ENCODE results near the gene NEUROG1. TPM values are rescaled to one million over a fixed set of nuclear protein-coding genes. Genes with fewer than 3 reads are reported as not detected.
"Not testable (repeated sequence)": the region's sequence is repeated elsewhere in the genome, so short reads cannot be mapped to it uniquely, and the experiment has no call there.

Gene NEUROG1
- total and polyA plus RNA-seq, 4 donors, result not detected

GRCh38 chr5:135497971-135498636 is 37.7 kb downstream of the NEUROG1 start:
- no peaks in the 10 kb centered on the region for H3K36me3 ChIP-seq (ENCODE audit: control insufficient read depth in 4 of 4, insufficient read depth in 4 of 4, low read length in 4 of 4)
- H3K27ac ChIP-seq (ENCODE audit: low read depth in 1 of 2, low read length in 1 of 2), result no peak overlapping the region
- H3K27me3 ChIP-seq (ENCODE audit: control insufficient read depth in 3 of 3, insufficient read depth in 3 of 3, low read length in 2 of 3), result peaks cover 2 to 23% (median 2%) of the 10 kb centered on the region in 3 donors
- TF ChIP-seq CTCF (IDR thresholded peaks at IDR 0.05; ENCODE audit: control extremely low read depth, extremely low read depth), result no peak
- DNase-seq (no peak), ATAC-seq (ENCODE audit: insufficient read depth, low FRiP score) (no peak)
- 75 to 81% methylated on average over 8 of the region's 8 CpGs for WGBS, 2 donors
- H3K9me3 ChIP-seq (ENCODE audit: control insufficient read depth in 4 of 4, insufficient read depth in 3 of 4, low read length in 3 of 4), result no peaks in the 10 kb centered on the region
- no peak overlapping the region for H3K9ac ChIP-seq (ENCODE audit: insufficient read depth in 1 of 2, low read length in 2 of 2)
- no peaks in the 10 kb centered on the region for H3K4me1 ChIP-seq (ENCODE audit: control insufficient read depth in 5 of 5, insufficient read depth in 5 of 5, low read length in 5 of 5)
- no peak overlapping the region for H3K4me3 ChIP-seq

- H3K9ac ChIP-seq (ENCODE audit: insufficient read depth in 1 of 2, low read length in 2 of 2); H3K4me3 ChIP-seq; H3K36me3 ChIP-seq (ENCODE audit: control insufficient read depth in 4 of 4, insufficient read depth in 4 of 4, low read length in 4 of 4); DNase-seq; H3K9me3 ChIP-seq (ENCODE audit: control insufficient read depth in 4 of 4, insufficient read depth in 3 of 4, low read length in 3 of 4); ATAC-seq (ENCODE audit: insufficient read depth, low FRiP score); H3K4me1 ChIP-seq (ENCODE audit: control insufficient read depth in 5 of 5, insufficient read depth in 5 of 5, low read length in 5 of 5); H3K27ac ChIP-seq (ENCODE audit: low read depth in 1 of 2, low read length in 1 of 2): not testable (repeated sequence)
- 76 to 81% methylated on average over 4 of the region's 4 CpGs for WGBS, 2 donors
- H3K27me3 ChIP-seq (ENCODE audit: control insufficient read depth in 3 of 3, insufficient read depth in 3 of 3, low read length in 2 of 3), result peaks cover 0 to 38% (median 16%) of the 10 kb centered on the region in 3 donors
These were observed 40.2 kb downstream of the NEUROG1 start for GRCh38 chr5:135495531-135495930.

- peaks cover 0 to 17% (median 4%) of the 10 kb centered on the region in 5 donors for H3K4me1 ChIP-seq (ENCODE audit: control insufficient read depth in 5 of 5, insufficient read depth in 5 of 5, low read length in 5 of 5)
- H3K9me3 ChIP-seq (ENCODE audit: control insufficient read depth in 4 of 4, insufficient read depth in 3 of 4, low read length in 3 of 4), result peaks cover 0 to 3% (median 0%) of the 10 kb centered on the region in 4 donors
- ATAC-seq (ENCODE audit: insufficient read depth, low FRiP score) (no peak), DNase-seq (no peak)
- H3K9ac ChIP-seq (ENCODE audit: insufficient read depth in 1 of 2, low read length in 2 of 2), result no peak overlapping the region
- no peak for TF ChIP-seq CTCF (IDR thresholded peaks at IDR 0.05; ENCODE audit: control extremely low read depth, extremely low read depth)
- no peak overlapping the region for H3K27ac ChIP-seq (ENCODE audit: low read depth in 1 of 2, low read length in 1 of 2)
- 85 to 92% methylated on average over 5 of the region's 5 CpGs for WGBS, 2 donors
- no peak overlapping the region for H3K4me3 ChIP-seq
- H3K36me3 ChIP-seq (ENCODE audit: control insufficient read depth in 4 of 4, insufficient read depth in 4 of 4, low read length in 4 of 4), result no peaks in the 10 kb centered on the region
- H3K27me3 ChIP-seq (ENCODE audit: control insufficient read depth in 3 of 3, insufficient read depth in 3 of 3, low read length in 2 of 3), result peaks cover 0 to 46% (median 29%) of the 10 kb centered on the region in 3 donors
These were observed 41.6 kb downstream of the NEUROG1 start for GRCh38 chr5:135494196-135494595.

GRCh38 chr5:135493406-135494180 is 42.2 kb downstream of the NEUROG1 start:
- Histone ChIP-seq H3K9me3 (ENCODE audit: control insufficient read depth in 4 of 4, insufficient read depth in 3 of 4, low read length in 3 of 4) (peaks cover 0 to 3% (median 0%) of the 10 kb centered on the region in 4 donors), H3K36me3 (ENCODE audit: control insufficient read depth in 4 of 4, insufficient read depth in 4 of 4, low read length in 4 of 4) (no peaks in the 10 kb centered on the region), H3K9ac (ENCODE audit: insufficient read depth in 1 of 2, low read length in 2 of 2) (no peak overlapping the region), H3K4me1 (ENCODE audit: control insufficient read depth in 5 of 5, insufficient read depth in 5 of 5, low read length in 5 of 5) (peaks cover 0 to 23% (median 4%) of the 10 kb centered on the region in 5 donors), H3K27ac (ENCODE audit: low read depth in 1 of 2, low read length in 1 of 2) (no peak overlapping the region), H3K27me3 (ENCODE audit: control insufficient read depth in 3 of 3, insufficient read depth in 3 of 3, low read length in 2 of 3) (peaks cover 0 to 42% (median 31%) of the 10 kb centered on the region in 3 donors), H3K4me3 (no peak overlapping the region)
- peak; percentile 51 for ATAC-seq (ENCODE audit: insufficient read depth, low FRiP score)
- TF ChIP-seq CTCF (IDR thresholded peaks at IDR 0.05; ENCODE audit: control extremely low read depth, extremely low read depth), result no peak
- WGBS, 2 donors, result 70% methylated on average over 8 of the region's 8 CpGs
- peak in 2 of 3 donors; percentile 44 to 55 for DNase-seq

Data from lung (tissue), 12 donors.